ENCODE results near the gene NOL4L. TPM values are rescaled to one million over a fixed set of nuclear protein-coding genes. Genes with fewer than 3 reads are reported as not detected.

Gene NOL4L
- total and polyA plus RNA-seq, 10 donors, result 3.4 to 45.4 (median 28.6) TPM

DNA sequence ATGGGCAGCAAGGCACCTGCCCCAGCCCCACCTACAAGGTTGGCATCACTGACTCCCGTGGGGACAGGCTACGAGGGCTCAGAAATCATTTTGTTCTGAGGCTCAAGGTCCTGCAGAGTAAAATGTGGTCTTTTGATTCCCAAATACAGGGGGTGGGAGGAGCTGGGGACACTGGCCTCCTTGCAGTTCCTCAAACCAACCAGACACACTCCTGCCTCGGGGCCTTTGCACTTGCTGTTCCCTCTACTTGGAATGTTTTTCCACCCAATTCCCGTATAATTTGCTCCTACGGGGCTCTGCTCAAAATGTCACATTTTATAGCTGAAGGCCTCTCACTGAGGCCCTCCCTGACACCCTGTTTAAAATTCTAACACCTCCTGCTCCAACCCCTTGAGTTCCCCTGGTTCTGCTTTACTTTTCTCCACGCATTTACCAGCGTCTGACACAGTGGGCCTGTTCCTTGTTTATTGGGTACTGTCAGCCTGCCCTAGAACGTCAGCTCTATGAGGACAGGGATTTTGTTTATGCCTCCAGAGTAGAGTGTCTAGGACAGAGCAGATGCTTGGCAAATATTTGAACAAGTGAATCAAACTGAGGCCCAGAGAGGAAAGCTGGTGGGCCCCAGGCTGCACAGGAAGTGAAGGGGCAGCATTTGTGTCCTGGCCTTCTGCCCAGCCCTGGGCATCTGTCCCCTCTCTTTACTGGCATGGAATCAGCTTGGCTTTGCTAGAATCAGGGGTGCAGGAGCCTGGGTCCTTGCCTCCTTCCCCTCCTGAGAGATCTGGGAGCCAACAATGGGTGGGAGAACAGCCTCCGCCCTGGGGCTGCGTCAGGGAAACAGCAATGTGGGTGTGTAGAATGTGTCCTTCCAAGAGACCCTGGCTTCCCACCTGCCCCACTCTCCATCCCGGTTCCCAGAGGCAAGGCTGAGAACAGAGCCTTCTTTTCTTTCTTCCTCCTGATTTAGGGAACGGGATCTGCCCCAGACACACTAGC is 18.5 kb downstream of the NOL4L start:
- Histone ChIP-seq H3K36me3 (no peaks in the 10 kb centered on the region), H3K27ac (peak overlapping the region in 4 of 8 donors; percentile 27 to 68 (median 50)), H3K4me1 (peaks cover 9 to 89% (median 59%) of the 10 kb centered on the region in 6 donors), H3K9me3 (no peaks in the 10 kb centered on the region), H3K4me3 (no peak overlapping the region), H3K27me3 (replicated peaks in 1 of 7) (no peaks in the 10 kb centered on the region)
- no peak for TF ChIP-seq CTCF (IDR thresholded peaks at IDR 0.05 in 8 of 11, conservative IDR thresholded peaks at IDR 0.05 in 3 of 11)
- no peak for TF ChIP-seq POLR2A (IDR thresholded peaks at IDR 0.05)
- TF ChIP-seq POLR2AphosphoS5 (IDR thresholded peaks at IDR 0.05), result no peak
- 83 to 91% (median 87%) methylated on average over 12 of the region's 12 CpGs for WGBS, 5 donors
- DNase-seq, result no peak
- intact Hi-C loops (cut with DNase I; ENCODE audit: low total_unique reads), result no loop called here

- DNase-seq, result no peak
- no peaks in the 10 kb centered on the region for H3K36me3 ChIP-seq
- H3K27ac ChIP-seq, result peak overlapping the region in 4 of 8 donors; percentile 41 to 74 (median 50)
- TF ChIP-seq CTCF (IDR thresholded peaks at IDR 0.05 in 8 of 11, conservative IDR thresholded peaks at IDR 0.05 in 3 of 11) (no peak), POLR2AphosphoS5 (IDR thresholded peaks at IDR 0.05) (no peak), POLR2A (IDR thresholded peaks at IDR 0.05) (no peak)
- H3K9me3 ChIP-seq, result no peaks in the 10 kb centered on the region
- intact Hi-C loops (cut with DNase I; ENCODE audit: low total_unique reads), result no loop called here
- H3K4me3 ChIP-seq, result no peak overlapping the region
- H3K27me3 ChIP-seq (replicated peaks in 1 of 7), result peaks cover 0 to 5% (median 0%) of the 10 kb centered on the region in 7 donors
- peaks cover 9 to 89% (median 60%) of the 10 kb centered on the region in 6 donors for H3K4me1 ChIP-seq
- WGBS, 5 donors, result 80 to 86% (median 83%) methylated on average over 5 of the region's 5 CpGs
Measured at GRCh38 chr20:32565735-32566032, 19.4 kb downstream of the NOL4L start.

DNA sequence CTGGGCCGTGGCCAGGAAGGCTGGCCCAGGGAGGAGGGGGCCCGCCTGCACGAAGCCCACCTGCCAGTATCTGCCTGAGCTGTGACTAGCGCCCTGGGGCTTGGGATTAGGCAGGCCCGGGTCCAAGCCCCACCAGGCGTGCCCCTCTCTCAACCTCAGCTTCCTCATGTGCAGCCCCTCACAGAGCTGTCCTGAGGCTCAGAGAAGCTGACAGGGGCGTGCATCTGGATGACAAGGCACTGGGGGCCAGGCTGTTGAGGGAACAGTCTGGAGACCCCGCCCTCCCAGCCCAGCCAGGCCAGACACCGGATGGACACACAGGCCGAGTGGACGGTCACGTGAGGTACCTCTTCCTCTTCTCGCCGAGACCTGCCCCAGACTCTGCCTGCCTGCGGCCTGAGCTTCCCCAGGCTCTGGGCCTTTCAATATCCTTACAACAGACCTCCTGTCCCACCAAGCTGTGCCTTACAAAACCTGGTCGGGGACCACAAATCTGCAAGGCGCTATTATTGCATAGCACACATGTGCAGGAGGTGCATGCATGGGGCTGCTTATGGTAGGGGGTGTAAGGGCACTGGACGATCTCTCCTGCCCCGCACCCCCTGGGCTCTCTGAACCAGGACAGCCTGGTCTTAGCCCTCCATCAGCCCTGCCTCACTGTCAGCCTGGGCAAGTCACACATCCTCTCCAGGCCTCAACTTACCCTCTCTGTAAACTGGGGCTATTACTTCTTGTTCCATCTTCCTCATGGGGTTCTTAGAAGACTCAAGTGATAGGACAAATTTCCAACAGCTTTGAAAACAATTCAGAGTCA is 20.0 kb downstream of the NOL4L start:
- H3K27me3 ChIP-seq (replicated peaks in 1 of 7), result peaks cover 0 to 11% (median 0%) of the 10 kb centered on the region in 7 donors
- H3K36me3 ChIP-seq, result no peaks in the 10 kb centered on the region
- DNase-seq, result peak; percentile 87
- H3K4me1 ChIP-seq, result peaks cover 6 to 89% (median 58%) of the 10 kb centered on the region in 6 donors
- intact Hi-C loops (cut with DNase I; ENCODE audit: low total_unique reads), result no loop called here
- H3K9me3 ChIP-seq, result no peaks in the 10 kb centered on the region
- no peak overlapping the region for H3K4me3 ChIP-seq
- no peak for TF ChIP-seq POLR2A (IDR thresholded peaks at IDR 0.05)
- peak in 2 of 3 donors; percentile 33 to 43 for TF ChIP-seq POLR2AphosphoS5 (IDR thresholded peaks at IDR 0.05)
- no peak for TF ChIP-seq CTCF (IDR thresholded peaks at IDR 0.05 in 8 of 11, conservative IDR thresholded peaks at IDR 0.05 in 3 of 11)
- peak overlapping the region in 5 of 8 donors; percentile 41 to 74 (median 55) for H3K27ac ChIP-seq
- 33 to 58% (median 43%) methylated on average over 10 to 19 of the region's 19 CpGs for WGBS, 5 donors
